Thoracic aorta (tissue), 2 donors: Measurements from ENCODE around the gene KLHL30. TPM values are rescaled to one million over a fixed set of nuclear protein-coding genes. Genes with fewer than 3 reads are reported as not detected.

Source experiments
- ATAC-seq: fragments of 150-250 bp; one replicate; pipeline ENCODE4 v1.8.0; 2017; ENCODE audit warnings: low read depth; ENCODE audit not compliant: insufficient number of reproducible peaks, low FRiP score
- DNase-seq: peaks from one replicate; pipeline ENCODE4 v3.0.0-alpha.2; 2020; ENCODE audit warnings: low spot score
- H3K27ac ChIP-seq, 2 donors: fragments of 200-600 bp; sonication (generic); 1 replicate in 1 of 2; 2 replicates in 1 of 2; pipeline ENCODE4 v1.5.1; 2016; ENCODE audit warnings: mild to moderate bottlenecking in 2 of 2, moderate library complexity in 2 of 2
- H3K27me3 ChIP-seq: fragments of 200-600 bp; sonication (generic); replicated peaks from 2 replicates; pipeline ENCODE4 v1.6.0; 2016; ENCODE audit warnings: mild to moderate bottlenecking; ENCODE audit not compliant: insufficient read depth
- H3K36me3 ChIP-seq: fragments of 200-600 bp; sonication (generic); one replicate; pipeline ENCODE4 v1.5.1; 2016
- H3K4me1 ChIP-seq, 2 donors: fragments of 200-600 bp; sonication (generic); 1 replicate in 1 of 2; 2 replicates in 1 of 2; pipeline versions ENCODE4 v1.5.1 to v1.6.0; 2016; ENCODE audit warnings: low read depth in 2 of 2, mild to moderate bottlenecking in 1 of 2; ENCODE audit not compliant: control insufficient read depth in 1 of 2
- H3K4me3 ChIP-seq: fragments of 200-600 bp; sonication (generic); 2 replicates; pipeline ENCODE4 v1.5.1; 2016; ENCODE audit warnings: mild to moderate bottlenecking
- H3K9me3 ChIP-seq: fragments of 200-600 bp; sonication (generic); 2 replicates; pipeline ENCODE4 v1.5.1; 2016
- CTCF ChIP-seq: fragments of 200-600 bp; sonication (generic); IDR thresholded peaks from one replicate; pipeline ENCODE4 v1.5.1; 2019; ENCODE audit warnings: antibody characterized with exemption
- total RNA-seq, 2 donors: library from RNA; depleted of rRNA; stranded (reverse); fragments of >200 nt; gene quantifications; one replicate each; pipeline versions ENCODE4 v1.1.0 to v1.2.3, GENCODE V29; 2016

KLHL30 gene
- total RNA-seq, 2 donors from 2014 or later, result 18.3 to 33.4 TPM

DNA sequence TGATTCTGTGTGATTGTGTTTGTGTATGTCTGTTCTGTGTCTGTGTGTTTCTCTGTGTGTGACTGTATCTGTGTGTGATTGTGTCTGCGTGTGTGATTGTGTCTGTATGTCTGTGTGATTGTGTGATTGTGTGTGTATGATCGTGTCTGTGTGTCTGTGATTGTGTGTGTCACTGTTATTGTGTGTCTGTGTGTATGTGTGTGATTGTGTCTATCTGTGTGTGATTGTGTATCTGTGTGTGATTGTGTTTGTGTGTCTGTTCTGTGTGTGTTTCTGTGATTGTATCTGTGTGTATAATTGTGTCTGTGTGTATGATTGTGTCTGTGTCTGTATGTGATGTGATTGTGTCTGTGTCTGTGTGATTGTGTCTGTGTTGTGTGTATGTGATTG, 11.7 kb upstream of the KLHL30 start:
- DNase-seq (no peak), ATAC-seq (no peak)
- no peaks in the 10 kb centered on the region for H3K36me3 ChIP-seq
- TF ChIP-seq CTCF, result no peak
- H3K27me3 ChIP-seq, result no peaks in the 10 kb centered on the region
- H3K4me3 ChIP-seq, result no peak overlapping the region
- H3K9me3 ChIP-seq, result no peaks in the 10 kb centered on the region
- H3K27ac ChIP-seq, result no peak overlapping the region
- H3K4me1 ChIP-seq, result peaks cover 0 to 13% of the 10 kb centered on the region in 2 donors

GRCh38 chr2:238127165-238128060, 11.1 kb upstream of the KLHL30 start:
- DNase-seq (no peak), ATAC-seq (no peak)
- Histone ChIP-seq H3K4me3 (peak overlapping the region; percentile 28), H3K27me3 (no peaks in the 10 kb centered on the region), H3K4me1 (peaks cover 0 to 13% of the 10 kb centered on the region in 2 donors), H3K36me3 (no peaks in the 10 kb centered on the region), H3K9me3 (no peaks in the 10 kb centered on the region), H3K27ac (no peak overlapping the region)
- TF ChIP-seq CTCF, result no peak

DNA sequence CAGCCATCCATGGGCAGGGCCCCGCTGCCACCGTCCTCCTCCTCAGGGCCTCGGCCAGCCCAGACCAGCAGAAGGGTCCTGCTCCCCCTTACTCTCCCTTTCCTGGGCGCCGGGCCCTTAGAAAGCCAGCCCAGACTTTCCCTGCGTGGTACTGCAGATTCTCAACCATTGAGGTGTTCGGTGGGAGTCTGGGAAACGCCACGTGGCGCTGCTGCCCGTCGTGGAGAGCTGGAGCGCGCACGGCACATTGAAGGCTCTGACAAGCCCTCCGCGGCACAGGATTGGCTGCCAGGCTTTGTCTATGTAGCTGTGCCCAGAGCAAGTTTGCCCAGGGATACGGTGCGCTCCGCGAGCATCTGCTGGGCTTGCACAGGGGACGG, 10.4 kb upstream of the KLHL30 start:
- H3K9me3 ChIP-seq, result no peaks in the 10 kb centered on the region
- H3K4me1 ChIP-seq, result peaks cover 0 to 13% of the 10 kb centered on the region in 2 donors
- TF ChIP-seq CTCF, result no peak
- DNase-seq, result no peak
- H3K36me3 ChIP-seq, result no peaks in the 10 kb centered on the region
- no peak for ATAC-seq
- no peak overlapping the region for H3K4me3 ChIP-seq
- no peaks in the 10 kb centered on the region for H3K27me3 ChIP-seq
- H3K27ac ChIP-seq, result no peak overlapping the region

- no peak for DNase-seq
- Histone ChIP-seq H3K27ac (no peak overlapping the region), H3K4me3 (no peak overlapping the region), H3K27me3 (no peaks in the 10 kb centered on the region), H3K4me1 (peaks cover 0 to 13% of the 10 kb centered on the region in 2 donors), H3K36me3 (no peaks in the 10 kb centered on the region), H3K9me3 (no peaks in the 10 kb centered on the region)
- no peak for ATAC-seq
- TF ChIP-seq CTCF, result no peak
Observed at GRCh38 chr2:238128534-238129001, 9.9 kb upstream of the KLHL30 start.

GRCh38 chr2:238129166-238130010, 9.1 kb upstream of the KLHL30 start:
- TF ChIP-seq CTCF, result no peak
- DNase-seq (no peak), ATAC-seq (no peak)
- Histone ChIP-seq H3K27me3 (no peaks in the 10 kb centered on the region), H3K27ac (no peak overlapping the region), H3K4me3 (no peak overlapping the region), H3K9me3 (no peaks in the 10 kb centered on the region), H3K4me1 (peaks cover 0 to 13% of the 10 kb centered on the region in 2 donors), H3K36me3 (no peaks in the 10 kb centered on the region)
